Adipocyte (in vitro differentiated cells): ENCODE measurements around the gene SLC19A3.
"Not testable (repeated sequence)": the region's sequence is repeated elsewhere in the genome, so short reads cannot be mapped to it uniquely, and the experiment has no call there.

Experiments used
- DNase-seq: peaks from one replicate; pipeline ENCODE4 v3.0.0-alpha.2; 2015; ENCODE audit warnings: low read depth
- H3K27me3 ChIP-seq: replicated peaks from 2 replicates; pipeline ENCODE4 v1.7.0; 2013; ENCODE audit warnings: mild to moderate bottlenecking, low read length, moderate library complexity; ENCODE audit not compliant: control insufficient read depth, insufficient read depth
- H3K36me3 ChIP-seq: 2 replicates; pipeline ENCODE4 v1.7.0; 2013; ENCODE audit warnings: low read length, mild to moderate bottlenecking, moderate library complexity; ENCODE audit not compliant: control insufficient read depth, insufficient read depth, severe bottlenecking
- H3K4me1 ChIP-seq: 2 replicates; pipeline ENCODE4 v1.7.0; 2013; ENCODE audit warnings: mild to moderate bottlenecking, low read length, moderate library complexity; ENCODE audit not compliant: control insufficient read depth, insufficient read depth
- H3K4me3 ChIP-seq: 2 replicates; pipeline ENCODE4 v1.7.0; 2013; ENCODE audit warnings: mild to moderate bottlenecking, low read length, moderate library complexity
- H3K9ac ChIP-seq: 2 replicates; pipeline ENCODE4 v1.7.0; 2013; ENCODE audit warnings: mild to moderate bottlenecking, low read length, moderate library complexity
- H3K9me3 ChIP-seq: 2 replicates; pipeline ENCODE4 v1.7.0; 2013; ENCODE audit warnings: mild to moderate bottlenecking, low read length, moderate library complexity; ENCODE audit not compliant: control insufficient read depth

Gene SLC19A3

DNA sequence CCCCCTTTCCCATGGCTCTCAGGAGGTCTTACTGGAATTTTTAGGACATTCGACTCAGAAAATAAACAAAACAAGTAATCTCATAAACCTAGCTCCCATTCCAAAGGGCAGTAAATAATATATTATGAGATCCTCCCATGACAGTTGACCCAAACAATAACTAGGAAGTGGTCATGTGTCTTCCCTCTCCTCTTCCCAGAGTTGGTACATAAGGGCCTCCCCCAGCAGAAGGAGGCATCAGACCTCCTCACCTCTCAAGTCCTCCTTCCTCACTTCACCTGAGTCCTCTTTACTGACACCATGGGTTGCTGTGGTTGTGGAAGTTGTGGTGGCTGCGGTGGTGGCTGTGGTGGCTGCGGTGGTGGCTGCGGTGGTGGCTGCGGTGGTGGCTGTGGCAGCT, 10.2 kb upstream of the SLC19A3 start, which contains the start of gene SCYGR7:
Gene SCYGR7 (plus strand): TSS at position 301 of the 400 bp plus-strand sequence. CDS start 0 bp downstream, at position 301.
- Histone ChIP-seq H3K4me1 (no peaks in the 10 kb centered on the region), H3K27me3 (peaks cover 5% of the 10 kb centered on the region), H3K36me3 (no peaks in the 10 kb centered on the region), H3K9ac (no peak within 1 kb of the TSS), H3K9me3 (no peaks in the 10 kb centered on the region), H3K4me3 (no peak within 1 kb of the TSS)
- no peak for DNase-seq

DNA sequence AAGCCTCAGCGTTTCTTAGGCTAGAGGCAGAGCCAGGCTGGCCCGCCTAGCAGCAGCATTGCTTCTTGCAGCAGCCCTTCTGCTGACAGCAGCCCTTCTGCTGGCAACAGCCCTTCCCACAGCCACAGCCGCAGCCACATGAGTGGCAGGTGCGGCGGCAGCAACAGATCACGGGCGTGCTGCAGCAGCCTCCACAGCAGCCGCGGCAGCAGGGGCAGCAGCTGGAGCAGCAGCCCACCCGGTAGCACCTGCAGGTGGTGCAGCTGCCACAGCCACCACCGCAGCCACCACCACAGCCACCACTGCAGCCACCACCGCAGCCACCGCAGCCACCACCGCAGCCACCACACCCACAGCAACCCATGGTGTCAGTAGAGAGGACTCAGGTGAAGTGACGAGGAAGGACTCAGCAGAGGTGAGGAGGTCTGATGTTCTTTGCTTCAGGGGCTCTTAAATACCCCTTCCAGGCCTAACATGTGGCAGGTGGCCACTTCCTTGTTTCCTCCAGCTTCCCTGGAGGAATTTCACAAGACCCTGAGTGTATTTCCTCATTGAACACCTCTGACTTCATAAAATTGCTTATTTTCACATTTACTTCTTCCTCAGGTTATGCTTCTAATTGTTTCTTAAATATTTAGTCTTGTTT, 6.7 kb upstream of the SLC19A3 start, which contains the start of gene SCYGR6:
Gene SCYGR6 (minus strand): TSS at position 364 of the 646 bp plus-strand sequence. CDS start 0 bp downstream, at position 364.
- H3K4me1 ChIP-seq, result no peaks in the 10 kb centered on the region
- no peak within 1 kb of the TSS for H3K9ac ChIP-seq
- H3K4me3 ChIP-seq, result no peak within 1 kb of the TSS
- no peak for DNase-seq
- no peaks in the 10 kb centered on the region for H3K36me3 ChIP-seq
- no peaks in the 10 kb centered on the region for H3K9me3 ChIP-seq
- no peaks in the 10 kb centered on the region for H3K27me3 ChIP-seq

DNA sequence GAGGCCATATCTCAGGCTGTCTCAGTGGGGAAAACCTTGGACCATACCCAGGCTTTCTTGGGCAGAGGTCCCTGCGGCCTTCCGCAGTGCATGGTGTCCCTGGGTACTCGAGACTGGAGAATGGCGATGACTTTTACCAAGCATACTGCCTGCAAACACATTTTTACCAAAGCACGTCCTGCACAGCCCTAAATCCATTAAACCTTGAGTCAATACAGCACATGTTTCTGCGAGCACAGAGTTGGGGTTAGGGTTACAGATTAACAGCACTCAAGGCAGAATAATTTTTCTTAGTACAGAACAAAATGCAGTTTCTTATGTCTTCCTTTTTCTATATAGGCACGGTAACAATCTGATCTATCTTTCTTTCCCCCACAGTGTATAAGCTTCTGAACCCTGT, 5.0 kb upstream of the SLC19A3 start:
- H3K9ac ChIP-seq, DNase-seq, H3K27me3 ChIP-seq, H3K9me3 ChIP-seq, H3K4me1 ChIP-seq, H3K4me3 ChIP-seq, H3K36me3 ChIP-seq: not testable (repeated sequence)

DNA sequence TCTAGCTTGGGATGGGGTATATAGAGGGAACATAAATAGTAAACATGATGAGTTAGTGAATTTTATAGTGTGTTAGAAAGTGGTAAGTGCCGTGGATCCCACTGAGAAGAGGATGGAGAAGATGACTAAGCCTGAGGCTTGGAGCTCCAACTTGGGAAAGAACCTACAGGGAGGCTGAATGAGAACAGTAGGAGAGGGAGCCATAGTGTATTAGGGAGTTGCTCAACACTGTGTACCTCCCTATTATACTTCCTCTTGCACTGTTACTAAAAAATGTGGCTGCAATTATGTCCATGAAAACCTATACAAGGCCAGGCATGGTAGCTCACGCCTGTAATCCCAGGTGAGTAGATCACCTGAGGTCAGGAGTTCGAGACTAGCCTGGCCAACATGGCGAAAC, 2.9 kb upstream of the SLC19A3 start:
- Histone ChIP-seq H3K36me3 (no peaks in the 10 kb centered on the region), H3K9ac (no peak overlapping the region), H3K4me3 (no peak overlapping the region), H3K4me1 (peaks cover 15% of the 10 kb centered on the region), H3K9me3 (no peaks in the 10 kb centered on the region), H3K27me3 (no peaks in the 10 kb centered on the region)
- no peak for DNase-seq

DNA sequence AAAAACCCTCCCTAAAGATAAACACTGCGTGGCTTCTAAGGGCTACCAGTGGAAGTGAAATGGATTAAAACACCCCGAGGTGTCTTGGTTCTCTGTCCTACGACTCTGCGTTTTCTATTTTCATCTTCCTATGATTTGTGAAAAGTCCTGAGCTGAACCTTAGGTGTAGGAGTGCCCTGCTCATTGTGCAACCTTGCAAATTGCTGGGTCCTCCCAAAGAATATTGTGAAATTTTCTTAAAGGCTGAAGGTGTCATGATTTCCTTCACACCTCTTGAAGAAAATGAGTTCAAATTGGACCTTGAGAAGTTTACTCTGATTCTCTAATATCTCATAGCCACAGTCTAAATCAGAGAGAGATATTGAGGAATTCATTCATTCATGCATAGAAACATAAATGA, 1.8 kb upstream of the SLC19A3 start:
- DNase-seq, result no peak
- H3K36me3 ChIP-seq, result no peaks in the 10 kb centered on the region
- H3K4me3 ChIP-seq, result no peak overlapping the region
- H3K27me3 ChIP-seq, result no peaks in the 10 kb centered on the region
- no peak overlapping the region for H3K9ac ChIP-seq
- H3K4me1 ChIP-seq, result peaks cover 15% of the 10 kb centered on the region
- H3K9me3 ChIP-seq, result no peaks in the 10 kb centered on the region

DNA sequence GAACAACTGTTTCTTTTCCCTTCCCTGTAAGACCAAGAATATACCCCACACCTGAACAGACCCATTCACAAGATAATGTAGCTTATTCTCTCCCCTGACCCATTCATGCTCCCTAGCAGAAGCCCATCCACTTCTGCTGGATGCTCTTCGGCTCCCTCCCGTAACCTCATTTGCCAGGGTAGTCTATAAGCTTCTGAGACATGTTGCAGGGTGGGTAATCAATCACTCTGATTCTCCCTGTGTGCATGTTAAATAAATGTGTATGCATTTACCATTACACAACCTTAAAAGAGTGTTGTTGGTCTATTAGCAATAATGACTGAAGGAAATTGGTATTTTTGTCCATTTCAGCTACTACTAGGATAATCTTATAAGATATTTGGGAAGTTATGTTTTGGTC, 1.3 kb downstream of the SLC19A3 start:
- Histone ChIP-seq H3K9me3 (no peaks in the 10 kb centered on the region), H3K4me3 (peak overlapping the region; percentile 87), H3K4me1 (peaks cover 28% of the 10 kb centered on the region), H3K36me3 (no peaks in the 10 kb centered on the region), H3K9ac (peak overlapping the region; percentile 37), H3K27me3 (no peaks in the 10 kb centered on the region)
- DNase-seq, result no peak

DNA sequence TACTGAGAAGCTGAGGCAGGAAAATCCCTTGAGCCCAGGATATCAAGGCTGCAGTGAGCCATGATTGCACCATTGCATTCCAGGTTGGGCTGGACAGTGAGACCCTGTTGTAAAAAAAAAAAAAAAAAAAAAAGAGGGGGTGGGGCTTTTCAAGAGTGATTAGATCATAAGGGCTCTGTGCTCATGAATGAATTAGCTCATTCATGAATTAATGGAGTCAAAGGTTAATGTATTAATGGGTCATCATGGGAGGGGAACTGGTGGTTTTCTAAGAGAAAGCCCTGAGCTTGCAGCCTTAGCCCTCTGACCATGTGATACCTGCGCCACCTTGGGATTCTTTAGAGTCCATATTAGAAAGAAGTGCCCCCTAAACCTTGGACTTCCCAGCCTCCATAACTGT, 4.5 kb downstream of the SLC19A3 start:
- H3K27me3 ChIP-seq, result no peaks in the 10 kb centered on the region
- no peak overlapping the region for H3K9ac ChIP-seq
- H3K36me3 ChIP-seq, result no peaks in the 10 kb centered on the region
- peaks cover 29% of the 10 kb centered on the region for H3K4me1 ChIP-seq
- no peak for DNase-seq
- H3K9me3 ChIP-seq, result no peaks in the 10 kb centered on the region
- H3K4me3 ChIP-seq, result no peak overlapping the region

DNA sequence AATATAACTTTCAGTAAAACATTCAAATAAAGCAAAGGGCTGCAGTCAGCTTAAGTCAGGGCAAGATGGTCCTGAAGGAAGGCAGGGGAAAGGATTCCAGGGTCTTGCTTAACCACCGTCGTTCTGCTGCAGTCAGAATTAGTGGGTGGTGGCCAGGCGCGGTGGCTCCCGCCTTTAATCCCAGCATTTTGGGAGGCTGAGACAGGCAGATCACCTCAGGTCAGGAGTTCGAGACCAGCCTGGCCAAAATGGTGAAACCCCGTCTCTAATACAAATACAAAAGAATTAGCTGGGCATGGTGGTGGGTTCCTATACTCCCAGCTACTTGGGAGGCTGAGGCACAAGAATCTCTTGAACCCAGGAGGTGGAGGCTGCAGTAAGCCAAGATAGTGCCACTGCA, 6.8 kb downstream of the SLC19A3 start:
- H3K4me3 ChIP-seq, result no peak overlapping the region
- DNase-seq, result no peak
- no peaks in the 10 kb centered on the region for H3K27me3 ChIP-seq
- H3K4me1 ChIP-seq, result peaks cover 21% of the 10 kb centered on the region
- H3K9ac ChIP-seq, result no peak overlapping the region
- H3K9me3 ChIP-seq, result no peaks in the 10 kb centered on the region
- H3K36me3 ChIP-seq, result peaks cover 10% of the 10 kb centered on the region

DNA sequence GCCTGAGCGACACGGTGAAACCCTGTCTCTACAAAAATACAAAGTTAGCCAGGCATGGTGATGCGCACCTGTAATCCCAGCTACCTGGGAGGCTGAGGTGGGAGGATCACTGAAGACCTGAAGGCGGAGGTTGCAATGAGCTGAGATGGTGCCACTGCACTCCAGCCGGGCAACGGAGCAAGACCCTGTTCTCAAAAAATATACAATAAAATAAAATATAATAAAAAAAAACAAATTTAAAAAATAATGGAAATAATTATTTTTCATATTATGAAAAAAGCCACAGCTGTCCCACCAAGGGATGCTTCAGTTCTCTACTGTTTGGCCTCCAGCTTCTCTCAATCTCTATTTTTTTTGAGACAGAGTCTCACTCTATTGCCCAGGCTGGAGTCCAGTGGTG, 10.4 kb downstream of the SLC19A3 start:
- H3K27me3 ChIP-seq, result no peaks in the 10 kb centered on the region
- no peaks in the 10 kb centered on the region for H3K9me3 ChIP-seq
- no peak for DNase-seq
- H3K4me3 ChIP-seq, result no peak overlapping the region
- H3K36me3 ChIP-seq, result peaks cover 19% of the 10 kb centered on the region
- H3K4me1 ChIP-seq, result peaks cover 29% of the 10 kb centered on the region
- no peak overlapping the region for H3K9ac ChIP-seq

DNA sequence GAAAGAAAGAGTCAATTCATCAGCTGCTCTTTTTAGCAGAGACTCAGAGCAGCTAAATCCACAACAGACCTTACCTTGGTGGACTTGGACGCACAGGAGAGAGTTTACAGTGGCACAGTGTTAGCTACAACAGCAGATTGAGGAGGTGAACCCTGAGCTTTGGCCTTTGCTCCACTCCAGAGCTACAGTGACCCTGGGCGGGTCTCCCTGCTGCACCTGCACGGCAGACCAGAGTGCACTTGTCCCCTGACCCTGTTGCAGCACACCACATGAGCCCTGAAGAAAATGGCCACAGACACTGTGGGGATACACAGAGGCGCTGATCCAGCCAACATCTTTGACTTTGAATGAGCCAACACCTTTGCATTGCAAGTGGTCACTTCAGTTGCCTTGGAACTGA, 11.0 kb downstream of the SLC19A3 start:
- H3K4me3 ChIP-seq, result no peak overlapping the region
- no peaks in the 10 kb centered on the region for H3K9me3 ChIP-seq
- no peak overlapping the region for H3K9ac ChIP-seq
- no peaks in the 10 kb centered on the region for H3K27me3 ChIP-seq
- H3K36me3 ChIP-seq, result peaks cover 22% of the 10 kb centered on the region
- peaks cover 29% of the 10 kb centered on the region for H3K4me1 ChIP-seq
- DNase-seq, result no peak

DNA sequence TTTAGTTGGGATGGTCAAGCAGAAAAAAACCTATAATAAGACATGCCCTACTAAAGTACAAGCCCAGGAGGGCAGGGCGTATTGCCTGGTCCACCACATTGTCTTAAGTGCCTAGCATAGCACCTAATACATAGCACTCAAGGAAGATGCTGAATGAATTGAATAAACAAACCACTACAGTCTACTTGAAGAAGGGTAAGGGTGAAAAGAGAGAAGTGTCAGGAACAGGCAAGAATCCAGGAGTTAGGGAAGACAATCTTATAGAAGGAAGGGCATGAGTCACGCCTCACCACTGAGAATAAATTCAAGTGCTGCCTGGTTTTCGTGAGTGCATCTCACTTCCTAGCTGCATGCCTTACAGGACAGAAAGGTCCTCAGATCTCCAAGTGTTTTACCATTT, 13.9 kb downstream of the SLC19A3 start:
- H3K4me3 ChIP-seq, result peak overlapping the region; percentile 60
- DNase-seq, result peak; percentile 47
- no peaks in the 10 kb centered on the region for H3K9me3 ChIP-seq
- H3K4me1 ChIP-seq, result peaks cover 27% of the 10 kb centered on the region
- peak overlapping the region; percentile 73 for H3K9ac ChIP-seq
- no peaks in the 10 kb centered on the region for H3K27me3 ChIP-seq
- H3K36me3 ChIP-seq, result peaks cover 43% of the 10 kb centered on the region

DNA sequence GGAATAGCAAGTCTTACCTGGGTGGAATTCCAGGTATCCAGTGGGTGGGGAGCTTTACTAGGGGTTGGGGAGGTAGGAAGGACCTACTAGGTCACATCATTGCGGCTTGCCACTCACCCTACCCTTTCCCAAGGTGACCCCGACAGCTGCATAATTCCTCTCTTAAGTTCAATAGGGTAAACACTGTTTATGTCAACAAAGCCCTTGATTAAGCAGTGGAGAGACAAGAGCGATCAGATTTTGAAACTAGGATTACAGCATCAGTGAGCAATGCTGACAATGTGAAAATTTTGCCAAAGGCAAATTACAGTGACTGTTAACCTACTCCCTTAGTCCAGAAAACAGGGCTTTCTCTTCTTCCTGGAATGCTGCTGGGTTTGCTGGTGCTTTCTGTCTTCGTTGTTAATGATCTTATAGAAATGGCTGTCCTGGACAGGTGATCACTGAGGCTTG, 14.5 kb downstream of the SLC19A3 start:
- peak overlapping the region; percentile 60 for H3K4me3 ChIP-seq
- no peaks in the 10 kb centered on the region for H3K9me3 ChIP-seq
- DNase-seq, result peak; percentile 73
- H3K27me3 ChIP-seq, result no peaks in the 10 kb centered on the region
- H3K9ac ChIP-seq, result peak overlapping the region; percentile 73
- H3K4me1 ChIP-seq, result peaks cover 24% of the 10 kb centered on the region
- H3K36me3 ChIP-seq, result peaks cover 50% of the 10 kb centered on the region
